Glutamatergic neuron (in vitro differentiated cells): ENCODE data around the gene RCAN2. TPM values are rescaled to one million over a fixed set of nuclear protein-coding genes. Genes with fewer than 3 reads are reported as not detected.

Source experiments
- DNase-seq: peaks from one replicate; pipeline ENCODE4 v3.0.0; 2022
- H3K27ac Mint-ChIP-seq: one replicate; pipeline ENCODE4 v1.8.0; 2020; ENCODE audit warnings: mild to moderate bottlenecking, mixed read lengths, inconsistent platforms; ENCODE audit not compliant: unreplicated experiment
- H3K27me3 Mint-ChIP-seq: one replicate; pipeline ENCODE4 v1.8.0; 2020; ENCODE audit warnings: mild to moderate bottlenecking, moderate library complexity, mixed read lengths, inconsistent platforms; ENCODE audit not compliant: unreplicated experiment
- H3K36me3 Mint-ChIP-seq: one replicate; pipeline ENCODE4 v1.8.0; 2020; ENCODE audit warnings: mild to moderate bottlenecking, mixed read lengths, inconsistent platforms; ENCODE audit not compliant: unreplicated experiment
- H3K4me1 Mint-ChIP-seq: one replicate; pipeline ENCODE4 v1.8.0; 2020; ENCODE audit warnings: mild to moderate bottlenecking, low read depth, mixed read lengths, inconsistent platforms; ENCODE audit not compliant: unreplicated experiment
- H3K4me3 Mint-ChIP-seq: one replicate; pipeline ENCODE4 v1.8.0; 2020; ENCODE audit warnings: mild to moderate bottlenecking, mixed read lengths, inconsistent platforms; ENCODE audit not compliant: unreplicated experiment
- H3K9me3 Mint-ChIP-seq: one replicate; pipeline ENCODE4 v1.8.0; 2020; ENCODE audit warnings: mild to moderate bottlenecking, moderate library complexity, mixed read lengths, inconsistent platforms; ENCODE audit not compliant: unreplicated experiment
- total RNA-seq: library from RNA; stranded (reverse); fragmentation: NEBNext Ultra II Directional; extraction: Animal tissue kit (Norgen Biotek cat#: 25700); gene quantifications from one replicate; pipeline ENCODE4 v1.2.1, GENCODE V29; 2021; ENCODE audit not compliant: unreplicated experiment
- TF ChIP-seq, protein P1 (sequence below): fragments of 200-600 bp; sonication (generic); IDR thresholded peaks from one replicate; pipeline ENCODE4 v1.5.0; 2021; ENCODE audit not compliant: partially characterized antibody, unreplicated experiment

The RCAN2 gene
- total RNA-seq, 1 donor from 2014 or later = 21.6 TPM

DNA sequence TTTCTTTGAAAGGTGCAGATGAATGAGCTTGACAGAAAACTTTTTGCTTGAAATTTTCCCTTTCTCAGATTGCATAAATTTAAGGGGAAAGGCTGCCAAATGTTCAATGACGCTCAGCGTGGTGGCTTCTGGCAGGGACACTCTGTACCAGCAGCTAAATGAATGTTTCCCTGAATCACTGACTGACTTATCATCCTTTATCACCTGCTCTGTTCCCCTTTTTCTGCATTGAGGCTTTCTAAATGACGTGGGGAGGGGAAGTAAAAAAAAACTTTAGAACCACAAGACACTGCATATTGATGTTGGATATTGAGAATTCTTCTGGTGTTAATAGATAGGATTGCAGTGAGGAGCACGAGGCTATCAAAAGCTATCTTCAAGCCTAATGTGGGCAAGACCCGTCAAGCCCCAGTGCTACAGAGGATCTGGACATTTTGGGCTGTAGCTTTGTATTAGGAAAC is 273.5 kb downstream of the RCAN2 start:
- no peaks in the 10 kb centered on the region for H3K36me3 Mint-ChIP-seq
- no peaks in the 10 kb centered on the region for H3K9me3 Mint-ChIP-seq
- H3K27ac Mint-ChIP-seq = no peak overlapping the region
- no peak for DNase-seq
- H3K4me3 Mint-ChIP-seq = no peak overlapping the region
- H3K27me3 Mint-ChIP-seq = no peaks in the 10 kb centered on the region
- no peaks in the 10 kb centered on the region for H3K4me1 Mint-ChIP-seq
- TF ChIP-seq, protein P1, sequence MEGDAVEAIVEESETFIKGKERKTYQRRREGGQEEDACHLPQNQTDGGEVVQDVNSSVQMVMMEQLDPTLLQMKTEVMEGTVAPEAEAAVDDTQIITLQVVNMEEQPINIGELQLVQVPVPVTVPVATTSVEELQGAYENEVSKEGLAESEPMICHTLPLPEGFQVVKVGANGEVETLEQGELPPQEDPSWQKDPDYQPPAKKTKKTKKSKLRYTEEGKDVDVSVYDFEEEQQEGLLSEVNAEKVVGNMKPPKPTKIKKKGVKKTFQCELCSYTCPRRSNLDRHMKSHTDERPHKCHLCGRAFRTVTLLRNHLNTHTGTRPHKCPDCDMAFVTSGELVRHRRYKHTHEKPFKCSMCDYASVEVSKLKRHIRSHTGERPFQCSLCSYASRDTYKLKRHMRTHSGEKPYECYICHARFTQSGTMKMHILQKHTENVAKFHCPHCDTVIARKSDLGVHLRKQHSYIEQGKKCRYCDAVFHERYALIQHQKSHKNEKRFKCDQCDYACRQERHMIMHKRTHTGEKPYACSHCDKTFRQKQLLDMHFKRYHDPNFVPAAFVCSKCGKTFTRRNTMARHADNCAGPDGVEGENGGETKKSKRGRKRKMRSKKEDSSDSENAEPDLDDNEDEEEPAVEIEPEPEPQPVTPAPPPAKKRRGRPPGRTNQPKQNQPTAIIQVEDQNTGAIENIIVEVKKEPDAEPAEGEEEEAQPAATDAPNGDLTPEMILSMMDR = no peak

DNA sequence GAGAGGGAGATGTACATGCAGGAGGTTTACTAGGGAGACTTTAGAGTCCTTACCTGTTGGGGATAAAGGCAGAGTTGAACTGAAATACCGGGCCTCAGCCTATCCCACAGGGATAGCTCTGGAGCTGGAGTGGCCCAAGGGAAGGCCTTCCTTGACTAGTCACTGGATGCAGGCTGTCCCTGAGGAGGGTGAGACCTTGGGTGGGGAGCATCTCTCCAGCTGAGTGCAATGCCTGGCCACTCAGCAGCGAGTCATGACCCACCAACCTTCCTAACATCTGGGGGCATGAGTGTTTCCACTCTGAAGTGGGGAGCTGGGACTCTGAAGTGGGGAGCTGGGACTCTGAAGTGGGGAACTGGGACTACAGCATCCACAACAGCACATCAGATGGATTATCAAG is 274.4 kb downstream of the RCAN2 start:
- Mint-ChIP-seq H3K9me3 (no peaks in the 10 kb centered on the region), H3K4me1 (no peaks in the 10 kb centered on the region), H3K27ac (no peak overlapping the region), H3K27me3 (no peaks in the 10 kb centered on the region), H3K4me3 (no peak overlapping the region), H3K36me3 (no peaks in the 10 kb centered on the region)
- TF ChIP-seq, protein P1 = no peak
- DNase-seq = no peak

DNA sequence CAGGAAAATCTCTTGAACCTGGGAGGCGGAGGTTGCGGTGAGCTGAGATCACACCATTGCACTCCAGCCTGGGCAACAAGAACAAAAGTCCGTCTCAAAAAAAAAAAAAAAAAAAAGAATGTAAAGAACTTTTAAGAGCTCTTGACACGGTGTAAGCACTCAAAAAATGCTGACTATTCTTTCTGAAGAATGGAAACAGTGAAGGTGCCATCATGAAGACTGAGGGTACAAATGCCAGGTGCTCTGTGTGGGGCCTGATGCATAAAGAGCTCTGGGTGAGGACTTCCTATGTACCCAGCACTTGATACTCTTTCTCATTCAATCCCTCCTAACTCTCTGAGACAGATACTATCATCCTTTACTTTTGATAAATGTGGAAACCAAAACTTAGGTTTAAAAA is 275.5 kb downstream of the RCAN2 start:
- no peaks in the 10 kb centered on the region for H3K4me1 Mint-ChIP-seq
- no peaks in the 10 kb centered on the region for H3K9me3 Mint-ChIP-seq
- no peak overlapping the region for H3K27ac Mint-ChIP-seq
- H3K36me3 Mint-ChIP-seq = no peaks in the 10 kb centered on the region
- no peak for DNase-seq
- H3K4me3 Mint-ChIP-seq = no peak overlapping the region
- no peaks in the 10 kb centered on the region for H3K27me3 Mint-ChIP-seq
- TF ChIP-seq, protein P1 = no peak

DNA sequence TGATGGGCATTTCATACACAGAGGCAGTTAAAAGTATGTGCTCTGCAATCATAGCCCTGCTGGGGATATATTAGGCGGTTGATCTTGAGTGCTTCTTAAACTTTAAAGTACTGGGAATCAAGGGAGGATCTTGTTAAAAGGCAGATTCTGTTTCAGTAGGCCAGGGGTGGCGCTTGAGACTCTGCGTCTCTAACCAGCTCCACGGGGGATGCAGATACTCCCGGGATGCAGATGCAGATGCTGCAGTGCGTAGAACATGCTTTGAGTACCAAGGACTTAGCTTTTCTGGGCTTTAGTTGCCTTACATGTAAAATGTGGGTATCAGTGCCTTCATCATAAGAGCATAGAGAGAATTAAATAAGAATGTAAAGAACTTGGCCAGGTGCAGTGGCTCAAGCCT is 276.0 kb downstream of the RCAN2 start:
- TF ChIP-seq, protein P1 = no peak
- H3K27me3 Mint-ChIP-seq = no peaks in the 10 kb centered on the region
- no peaks in the 10 kb centered on the region for H3K36me3 Mint-ChIP-seq
- H3K4me3 Mint-ChIP-seq = no peak overlapping the region
- H3K9me3 Mint-ChIP-seq = no peaks in the 10 kb centered on the region
- H3K4me1 Mint-ChIP-seq = no peaks in the 10 kb centered on the region
- no peak for DNase-seq
- H3K27ac Mint-ChIP-seq = no peak overlapping the region

DNA sequence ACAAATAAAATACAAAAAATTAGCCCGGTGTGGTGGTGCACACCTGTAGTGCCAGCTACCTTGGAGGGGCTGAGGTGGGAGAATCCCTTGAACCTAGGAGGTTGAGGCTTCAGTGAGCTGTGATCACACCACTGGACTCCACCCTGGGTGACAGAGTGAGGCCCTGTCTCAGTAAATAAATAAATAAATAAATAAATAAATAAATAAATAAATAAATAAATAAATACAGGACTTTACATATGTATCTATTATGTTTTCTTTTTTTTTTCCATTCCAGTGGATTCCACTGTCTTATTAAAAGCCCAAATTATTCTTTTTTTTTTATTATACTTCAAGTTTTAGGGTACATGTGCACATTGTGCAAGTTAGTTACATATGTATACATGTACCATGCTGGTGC is 279.3 kb downstream of the RCAN2 start:
- no peak for DNase-seq
- Mint-ChIP-seq H3K4me3 (no peak overlapping the region), H3K9me3 (no peaks in the 10 kb centered on the region), H3K36me3 (no peaks in the 10 kb centered on the region), H3K4me1 (no peaks in the 10 kb centered on the region), H3K27me3 (no peaks in the 10 kb centered on the region), H3K27ac (no peak overlapping the region)
- TF ChIP-seq, protein P1 = no peak
